GM13976 (cell line): Measurements from ENCODE around the gene FAM53A.

Source experiments
- DNase-seq: peaks from one replicate; pipeline ENCODE4 v3.0.0; 2012; ENCODE audit warnings: low spot score
- in situ Hi-C: fragments of 300-500 bp; cut with MboI; formaldehyde crosslinking; loops from one replicate; pipeline ENCODE4 v1.12.0; 2022; ENCODE audit warnings: low sequenced_read_pairs, mixed read lengths, inconsistent platforms; ENCODE audit not compliant: unreplicated experiment
- TF ChIP-seq, protein P1 (sequence below): IDR thresholded peaks from 2 replicates; pipeline ENCODE4 v1.5.1; 2012; ENCODE audit warnings: borderline replicate concordance, mild to moderate bottlenecking; ENCODE audit not compliant: insufficient read depth; ENCODE audit errors: extremely low read depth, missing control alignments, control extremely low read depth

FAM53A gene

DNA sequence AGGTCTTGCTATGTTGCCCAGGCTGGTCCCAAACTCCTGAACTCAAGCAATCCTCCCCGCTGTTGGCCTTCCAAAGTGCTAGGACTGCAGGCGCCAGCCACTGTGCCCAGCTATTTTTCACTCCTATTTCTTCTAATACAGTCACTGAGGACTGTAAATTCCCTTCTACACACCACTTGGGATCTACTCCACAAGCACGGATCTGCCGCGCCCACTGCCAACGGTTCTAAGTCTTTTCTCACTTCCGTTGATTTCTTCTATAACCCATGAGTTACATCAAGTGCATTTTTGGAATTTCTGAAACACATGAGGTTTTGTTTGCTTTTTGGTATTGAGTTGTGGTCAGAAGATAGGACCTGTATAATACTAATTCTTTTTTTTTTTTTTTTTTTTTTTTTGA is 48.6 kb downstream of the FAM53A start:
- DNase-seq, result no peak
- TF ChIP-seq, protein P1, sequence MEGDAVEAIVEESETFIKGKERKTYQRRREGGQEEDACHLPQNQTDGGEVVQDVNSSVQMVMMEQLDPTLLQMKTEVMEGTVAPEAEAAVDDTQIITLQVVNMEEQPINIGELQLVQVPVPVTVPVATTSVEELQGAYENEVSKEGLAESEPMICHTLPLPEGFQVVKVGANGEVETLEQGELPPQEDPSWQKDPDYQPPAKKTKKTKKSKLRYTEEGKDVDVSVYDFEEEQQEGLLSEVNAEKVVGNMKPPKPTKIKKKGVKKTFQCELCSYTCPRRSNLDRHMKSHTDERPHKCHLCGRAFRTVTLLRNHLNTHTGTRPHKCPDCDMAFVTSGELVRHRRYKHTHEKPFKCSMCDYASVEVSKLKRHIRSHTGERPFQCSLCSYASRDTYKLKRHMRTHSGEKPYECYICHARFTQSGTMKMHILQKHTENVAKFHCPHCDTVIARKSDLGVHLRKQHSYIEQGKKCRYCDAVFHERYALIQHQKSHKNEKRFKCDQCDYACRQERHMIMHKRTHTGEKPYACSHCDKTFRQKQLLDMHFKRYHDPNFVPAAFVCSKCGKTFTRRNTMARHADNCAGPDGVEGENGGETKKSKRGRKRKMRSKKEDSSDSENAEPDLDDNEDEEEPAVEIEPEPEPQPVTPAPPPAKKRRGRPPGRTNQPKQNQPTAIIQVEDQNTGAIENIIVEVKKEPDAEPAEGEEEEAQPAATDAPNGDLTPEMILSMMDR, result no peak
- in situ Hi-C loops, result no loop called here

DNA sequence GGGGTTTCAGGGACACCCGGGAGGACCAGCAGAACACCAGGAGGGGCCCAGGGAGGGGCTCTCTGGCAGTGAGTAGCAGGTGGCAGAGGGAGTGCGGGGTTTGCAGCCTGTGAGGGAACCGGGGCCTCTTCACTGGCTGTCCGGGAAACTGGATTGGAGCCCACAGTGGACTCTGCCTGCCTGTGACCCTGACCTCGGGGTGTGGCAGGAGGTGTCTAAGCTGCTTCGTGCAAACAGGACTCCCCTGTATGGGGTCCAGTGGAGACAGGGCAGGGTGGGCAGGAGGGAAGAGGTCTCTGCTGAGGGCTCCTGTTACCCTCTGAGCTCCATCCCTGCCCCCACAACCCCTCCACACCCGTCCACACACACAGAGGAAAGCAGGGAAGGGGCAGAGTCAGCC is 50.1 kb downstream of the FAM53A start:
- TF ChIP-seq, protein P1, result no peak
- DNase-seq, result no peak
- in situ Hi-C loops, result no loop called here

DNA sequence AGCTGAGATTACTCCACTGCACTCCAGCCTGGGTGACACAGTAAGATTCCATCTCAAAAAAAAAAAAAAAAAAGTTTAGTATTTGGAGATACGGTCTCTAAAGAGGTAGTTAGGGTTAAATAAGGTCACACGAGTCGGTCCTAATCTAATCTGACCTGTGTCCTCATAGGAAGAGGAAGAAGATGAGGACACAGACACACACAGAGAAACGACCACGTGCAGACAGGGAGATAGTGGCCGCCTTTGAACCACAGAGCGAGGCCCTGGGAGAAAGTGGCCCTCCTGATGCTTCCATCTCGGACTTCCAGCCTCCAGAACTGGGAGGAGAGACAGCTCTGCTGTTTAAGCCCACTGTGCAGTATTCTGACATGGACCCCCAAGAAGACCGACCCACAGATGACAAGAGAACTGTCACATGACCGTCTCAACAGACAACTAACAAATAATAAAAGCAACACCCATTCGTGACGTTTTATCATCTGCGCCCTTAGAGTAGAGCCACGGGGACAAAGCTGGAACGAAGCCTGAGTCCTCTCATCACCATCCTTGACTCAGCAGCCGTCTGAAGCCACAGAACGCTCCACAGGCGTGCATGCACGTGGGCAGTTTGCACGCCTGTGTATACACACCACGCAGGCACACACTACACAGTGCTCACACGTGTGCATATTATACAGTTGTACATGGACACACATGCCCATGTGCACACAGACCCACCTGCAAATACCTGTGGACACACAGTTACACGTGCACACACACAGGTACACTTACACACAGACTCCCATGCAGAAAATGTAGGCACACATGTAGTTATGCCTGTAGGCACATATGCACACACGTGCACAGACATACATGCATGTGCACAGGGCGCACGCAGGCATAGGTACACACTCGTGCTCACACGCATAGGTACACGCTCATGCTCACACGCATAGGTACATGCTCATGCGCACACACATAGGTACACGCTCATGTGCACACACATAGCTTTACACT is 51.7 kb downstream of the FAM53A start:
- in situ Hi-C loops, result no loop called here
- TF ChIP-seq, protein P1, result no peak
- DNase-seq, result no peak

DNA sequence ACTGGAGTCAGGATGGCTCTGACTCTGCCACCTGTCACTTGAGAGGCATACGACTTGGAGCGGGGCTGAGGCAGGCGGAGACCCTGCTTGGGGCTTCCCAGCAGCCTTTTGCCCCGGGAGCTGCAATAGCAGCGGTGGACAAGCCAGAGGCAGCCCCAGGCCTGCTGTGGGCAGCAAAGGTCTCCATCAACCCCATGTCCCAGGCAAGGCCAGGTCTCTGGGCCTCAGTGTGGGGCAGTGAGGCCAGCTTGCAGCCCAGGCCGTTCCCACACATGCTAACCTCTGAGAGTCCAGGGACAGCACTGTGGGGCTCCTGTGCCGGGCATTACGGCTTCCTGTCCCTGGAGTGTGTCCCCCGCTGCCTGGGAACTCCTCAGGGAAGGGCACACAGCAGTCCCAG is 53.0 kb downstream of the FAM53A start:
- DNase-seq, result no peak
- TF ChIP-seq, protein P1, result no peak
- in situ Hi-C loops, result no loop called here

DNA sequence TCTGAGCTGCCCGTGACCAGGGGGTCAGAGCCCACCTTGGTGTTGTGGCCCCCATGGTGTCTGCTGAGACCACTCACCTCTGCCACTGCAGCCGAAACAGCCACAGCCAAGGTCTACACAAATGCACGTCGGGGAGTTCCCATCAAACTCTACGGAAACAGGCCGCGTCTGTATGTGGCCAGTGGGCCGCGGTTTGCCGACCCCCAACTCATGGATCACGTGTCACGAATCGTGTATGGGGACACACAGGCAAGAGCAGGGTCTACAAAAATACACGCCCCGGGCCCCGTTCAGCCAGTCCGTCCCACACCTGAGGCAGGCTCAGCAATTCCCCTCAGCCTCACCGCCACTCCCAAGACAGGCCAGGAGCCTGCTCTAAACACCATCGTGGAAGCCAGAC is 53.8 kb downstream of the FAM53A start:
- DNase-seq, result no peak
- TF ChIP-seq, protein P1, result no peak
- in situ Hi-C loops, result no loop called here

DNA sequence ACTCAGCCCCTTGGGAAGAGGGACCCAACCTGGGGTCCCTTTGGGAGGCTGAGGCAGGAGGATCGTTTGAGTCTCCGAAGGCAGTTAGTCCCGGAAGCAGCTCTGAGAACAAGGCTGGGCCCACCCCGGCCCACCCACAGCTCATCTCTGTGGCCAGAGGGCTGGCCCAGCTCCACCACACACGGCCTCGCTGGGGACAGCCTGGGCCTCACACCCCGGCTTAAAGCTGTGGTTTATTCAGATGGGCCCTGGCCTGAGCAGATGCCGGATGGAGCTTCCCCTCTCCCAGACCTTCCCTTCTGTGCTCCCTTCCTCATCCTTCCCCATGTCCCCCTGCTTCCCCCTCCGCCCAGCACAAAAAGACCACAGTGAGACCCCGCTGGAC is 54.4 kb downstream of the FAM53A start:
- no peak for DNase-seq
- TF ChIP-seq, protein P1, result no peak
- in situ Hi-C loops, result no loop called here
